Measurements from ENCODE around the gene EMC7. TPM values are rescaled to one million over a fixed set of nuclear protein-coding genes. Genes with fewer than 3 reads are reported as not detected.

The EMC7 gene
- total RNA-seq, 1 experiment from 2014 or later, result 55.6 TPM

- Histone ChIP-seq H4K20me1 (ENCODE audit: control insufficient read depth, insufficient read depth, insufficient read length) (no peaks in the 10 kb centered on the region), H2BK120ac (ENCODE audit: low read depth, low read length, poor library complexity, severe bottlenecking) (no peak overlapping the region), H3K27me3 (ENCODE audit: insufficient read depth, low read length) (peaks cover 18% of the 10 kb centered on the region; the same call in 1 of the 2 replicates), H3K14ac (ENCODE audit: insufficient read depth, low read length) (peak overlapping the region; percentile 95), H3K27ac (ENCODE audit: insufficient read length, low read depth, low read length) (no peak overlapping the region), H3K23ac (ENCODE audit: insufficient read length, low read depth, low read length) (no peak overlapping the region), H3K23me2 (ENCODE audit: insufficient read length, low read depth, low read length, poor library complexity, severe bottlenecking) (no peaks in the 10 kb centered on the region), H4K5ac (ENCODE audit: insufficient read length, low read depth, low read length) (no peak overlapping the region), H3K79me2 (ENCODE audit: insufficient read depth, low read length) (no peaks in the 10 kb centered on the region), H3K4ac (ENCODE audit: low read depth, low read length) (no peak overlapping the region), H2AFZ (ENCODE audit: low read length) (no peak overlapping the region), H2BK5ac (ENCODE audit: insufficient read length, low read length) (no peak overlapping the region), H3K9ac (ENCODE audit: extremely low read depth, insufficient read length, low read length) (peak overlapping the region; percentile 54), H3K79me1 (ENCODE audit: insufficient read depth, low read depth, low read length, poor library complexity, severe bottlenecking) (no peaks in the 10 kb centered on the region), H2AK5ac (ENCODE audit: insufficient read length, low read length) (no peak overlapping the region), H4K8ac (replicated peaks; ENCODE audit: insufficient read length, low read depth, low read length) (no peak overlapping the region), H2BK15ac (ENCODE audit: low read depth, low read length) (no peak overlapping the region), H2BK20ac (ENCODE audit: low read depth, low read length, poor library complexity, severe bottlenecking) (no peak overlapping the region), H3K4me1 (ENCODE audit: insufficient read depth, low read length) (no peaks in the 10 kb centered on the region), H3K56ac (ENCODE audit: insufficient read length, low read depth, low read length) (no peak overlapping the region), H3T11ph (ENCODE audit: low read length) (no peak overlapping the region), H3K9me3 (ENCODE audit: control insufficient read depth, low read depth, low read length) (no peaks in the 10 kb centered on the region), H3K18ac (ENCODE audit: insufficient read length, low read depth, low read length) (peak overlapping the region; percentile 28), H2BK12ac (ENCODE audit: insufficient read length, low read depth, low read length) (no peak overlapping the region), H3K4me2 (ENCODE audit: insufficient read depth, insufficient read length, low read length) (peak overlapping the region; percentile 46), H4K91ac (ENCODE audit: insufficient read length, low read depth, low read length) (no peak overlapping the region)
- H3K4me3 Mint-ChIP-seq, result peak overlapping the region; percentile 87 to 91
- H3K27ac Mint-ChIP-seq, result peak overlapping the region; percentile 11 to 92 (median 89); a peak in 5 of 7 replicates
- no peaks in the 10 kb centered on the region for H3K36me3 Mint-ChIP-seq (ENCODE audit: insufficient read depth in 1 of 3, low read depth in 3 of 3)
- H3K27me3 Mint-ChIP-seq (ENCODE audit: low read depth), result peaks cover 28% of the 10 kb centered on the region
- WGBS (ENCODE audit: extremely low coverage, insufficient read length, low lambda C conversion rate), result no CpG with 5 or more reads among the region's 70 CpGs
- no peak for TF ChIP-seq CTCF (conservative IDR thresholded peaks at IDR 0.05)
- H3K4me1 Mint-ChIP-seq, result peaks cover 8 to 10% of the 10 kb centered on the region in 2 experiments
- H3K9me3 Mint-ChIP-seq, result no peaks in the 10 kb centered on the region
- DNase-seq, result peak; percentile 78
Measured at GRCh38 chr15:34038023-34038870, 63.4 kb downstream of the EMC7 start.

Other genes starting within 250 kb of the EMC7 start
- gene CHRM5, start 133.4 kb downstream of the EMC7 start, total RNA-seq (2021), result not detected in 2 replicates
- 16.1 and 18.3 TPM in 2 replicates for gene AVEN, start 62.7 kb downstream of the EMC7 start, total RNA-seq (2021)
- gene PGBD4, start 221 bp upstream of the EMC7 start, total RNA-seq (2021), result 0.94 and 1.2 TPM in 2 replicates
- gene KATNBL1, start 108.2 kb upstream of the EMC7 start, total RNA-seq (2021), result 43.5 and 46.8 TPM in 2 replicates
- 108 and 109 TPM in 2 replicates for gene EMC4, start 123.2 kb upstream of the EMC7 start, total RNA-seq (2021)
- gene SLC12A6, start 235.9 kb upstream of the EMC7 start, total RNA-seq (2021), result 8.4 and 11.1 TPM in 2 replicates
- 215 and 235 TPM in 2 replicates for gene NOP10, start 241.3 kb upstream of the EMC7 start, total RNA-seq (2021)
- gene NUTM1, start 241.5 kb upstream of the EMC7 start, total RNA-seq (2021), result 0.26 and 0.46 TPM in 2 replicates

All from H9 (cell line).